ENCODE data around the gene IL17RC. TPM values are rescaled to one million over a fixed set of nuclear protein-coding genes. Genes with fewer than 3 reads are reported as not detected.

The IL17RC gene
- total RNA-seq, 4 donors from 2014 or later: 22.3 to 125 (median 123) TPM

DNA sequence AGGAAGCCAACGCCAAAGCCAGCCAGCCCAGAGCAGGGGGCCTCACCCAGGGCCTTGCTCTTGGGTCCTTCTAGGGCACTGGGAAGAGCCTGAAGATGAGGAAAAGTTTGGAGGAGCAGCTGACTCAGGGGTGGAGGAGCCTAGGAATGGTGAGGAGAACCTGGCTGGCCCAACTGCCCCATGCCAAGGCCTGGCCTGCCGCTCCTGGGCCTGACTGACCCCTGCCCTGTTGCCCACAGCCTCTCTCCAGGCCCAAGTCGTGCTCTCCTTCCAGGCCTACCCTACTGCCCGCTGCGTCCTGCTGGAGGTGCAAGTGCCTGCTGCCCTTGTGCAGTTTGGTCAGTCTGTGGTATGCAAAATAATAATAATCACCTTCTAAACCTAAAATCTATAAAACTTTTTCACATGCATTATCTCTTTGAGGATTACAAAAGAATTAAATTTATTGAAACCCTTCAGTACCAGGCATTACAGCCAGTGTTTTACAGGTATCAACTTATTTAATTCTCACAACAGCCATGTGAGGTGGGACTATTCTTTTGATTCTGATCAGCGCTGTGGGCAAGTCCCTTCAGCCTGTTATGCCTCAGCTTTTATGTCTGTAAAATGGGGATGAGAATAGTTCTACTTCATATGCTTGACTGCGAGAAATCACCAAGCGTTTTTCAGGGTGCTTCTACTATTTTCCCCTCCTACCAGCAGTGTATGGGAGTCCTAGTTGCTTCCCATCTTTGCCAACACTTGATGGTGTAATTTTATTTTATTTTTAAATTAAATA, 1.6 kb downstream of the IL17RC start:
- DNase-seq: no peak
- Histone ChIP-seq H3K4me1 (peaks cover 3 to 48% (median 15%) of the 10 kb centered on the region in 4 donors), H3K9me3 (no peaks in the 10 kb centered on the region), H3K4me3 (peak overlapping the region in 2 of 4 donors; percentile 63 to 68), H3K27ac (peak overlapping the region in 1 of 4 donors; percentile 94), H3K27me3 (no peaks in the 10 kb centered on the region), H3K36me3 (peaks cover 0 to 7% (median 0%) of the 10 kb centered on the region in 3 donors)
- no peak for TF ChIP-seq POLR2A (IDR thresholded peaks at IDR 0.05)
- no peak for TF ChIP-seq CTCF (IDR thresholded peaks at IDR 0.05)

DNA sequence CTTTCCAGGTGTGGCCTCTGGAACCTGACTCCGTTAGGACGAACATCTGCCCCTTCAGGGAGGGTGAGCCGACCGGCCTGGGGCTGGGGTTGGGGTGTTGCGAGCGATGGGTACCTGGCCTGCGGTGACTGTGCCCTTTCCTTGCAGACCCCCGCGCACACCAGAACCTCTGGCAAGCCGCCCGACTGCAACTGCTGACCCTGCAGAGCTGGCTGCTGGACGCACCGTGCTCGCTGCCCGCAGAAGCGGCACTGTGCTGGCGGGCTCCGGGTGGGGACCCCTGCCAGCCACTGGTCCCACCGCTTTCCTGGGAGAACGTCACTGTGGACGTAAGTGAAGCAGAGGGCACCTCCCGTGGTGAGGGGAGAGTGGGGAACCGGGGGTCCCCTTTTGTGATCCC, 11.3 kb downstream of the IL17RC start:
- DNase-seq: no peak
- peaks cover 0 to 13% (median 3%) of the 10 kb centered on the region in 4 donors for H3K4me1 ChIP-seq
- no peaks in the 10 kb centered on the region for H3K9me3 ChIP-seq
- H3K27ac ChIP-seq: no peak overlapping the region
- no peaks in the 10 kb centered on the region for H3K27me3 ChIP-seq
- TF ChIP-seq CTCF (IDR thresholded peaks at IDR 0.05) (no peak), POLR2A (IDR thresholded peaks at IDR 0.05) (no peak)
- H3K4me3 ChIP-seq: no peak overlapping the region
- H3K36me3 ChIP-seq: peaks cover 0 to 25% (median 0%) of the 10 kb centered on the region in 3 donors

DNA sequence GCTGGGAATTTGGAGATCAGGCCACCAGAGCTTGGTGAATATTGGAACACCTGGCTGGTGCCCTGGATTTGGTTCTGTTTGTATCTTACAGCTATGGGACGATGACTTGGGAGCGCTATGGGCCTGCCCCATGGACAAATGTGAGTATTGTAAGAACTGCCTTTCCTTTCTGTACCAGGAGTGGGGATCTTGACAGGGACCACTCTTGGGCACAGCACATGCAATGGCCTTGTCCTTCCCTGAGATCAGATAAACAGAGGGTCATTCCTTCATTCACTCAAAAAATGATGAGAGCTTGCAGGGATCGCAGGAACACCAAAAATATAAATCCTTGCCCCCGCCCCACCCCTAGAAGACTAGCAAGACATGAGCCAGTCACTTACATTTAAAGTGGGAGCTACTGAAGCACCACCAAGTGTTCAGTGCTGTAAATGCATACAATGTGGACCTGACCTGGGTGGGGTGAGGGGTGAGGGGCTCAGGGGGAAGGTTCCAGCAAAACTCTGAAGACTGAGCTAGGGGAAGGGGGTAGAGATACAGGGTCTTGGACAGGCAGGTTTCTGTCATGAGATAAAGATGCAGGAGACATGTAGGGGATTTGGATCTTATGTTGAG, 14.0 kb downstream of the IL17RC start:
- Histone ChIP-seq H3K9me3 (no peaks in the 10 kb centered on the region), H3K4me3 (no peak overlapping the region), H3K36me3 (peaks cover 0 to 25% (median 0%) of the 10 kb centered on the region in 3 donors), H3K27me3 (no peaks in the 10 kb centered on the region), H3K27ac (no peak overlapping the region), H3K4me1 (peaks cover 0 to 28% (median 9%) of the 10 kb centered on the region in 4 donors)
- no peak for DNase-seq
- peak in 1 of 6 experiments; percentile 13 for TF ChIP-seq CTCF (IDR thresholded peaks at IDR 0.05)
- no peak for TF ChIP-seq POLR2A (IDR thresholded peaks at IDR 0.05)

- no peaks in the 10 kb centered on the region for H3K27me3 ChIP-seq
- peaks cover 0 to 28% (median 9%) of the 10 kb centered on the region in 4 donors for H3K4me1 ChIP-seq
- H3K36me3 ChIP-seq: peaks cover 0 to 28% (median 0%) of the 10 kb centered on the region in 3 donors
- TF ChIP-seq POLR2A (IDR thresholded peaks at IDR 0.05) (no peak), CTCF (IDR thresholded peaks at IDR 0.05) (no peak)
- H3K4me3 ChIP-seq: peak overlapping the region; percentile 74 to 82 (median 79)
- no peak for DNase-seq
- H3K9me3 ChIP-seq: no peaks in the 10 kb centered on the region
- H3K27ac ChIP-seq: peak overlapping the region; percentile 90 to 97 (median 92)
These were observed 15.6 kb downstream of the IL17RC start for GRCh38 chr3:9932535-9932842.

DNA sequence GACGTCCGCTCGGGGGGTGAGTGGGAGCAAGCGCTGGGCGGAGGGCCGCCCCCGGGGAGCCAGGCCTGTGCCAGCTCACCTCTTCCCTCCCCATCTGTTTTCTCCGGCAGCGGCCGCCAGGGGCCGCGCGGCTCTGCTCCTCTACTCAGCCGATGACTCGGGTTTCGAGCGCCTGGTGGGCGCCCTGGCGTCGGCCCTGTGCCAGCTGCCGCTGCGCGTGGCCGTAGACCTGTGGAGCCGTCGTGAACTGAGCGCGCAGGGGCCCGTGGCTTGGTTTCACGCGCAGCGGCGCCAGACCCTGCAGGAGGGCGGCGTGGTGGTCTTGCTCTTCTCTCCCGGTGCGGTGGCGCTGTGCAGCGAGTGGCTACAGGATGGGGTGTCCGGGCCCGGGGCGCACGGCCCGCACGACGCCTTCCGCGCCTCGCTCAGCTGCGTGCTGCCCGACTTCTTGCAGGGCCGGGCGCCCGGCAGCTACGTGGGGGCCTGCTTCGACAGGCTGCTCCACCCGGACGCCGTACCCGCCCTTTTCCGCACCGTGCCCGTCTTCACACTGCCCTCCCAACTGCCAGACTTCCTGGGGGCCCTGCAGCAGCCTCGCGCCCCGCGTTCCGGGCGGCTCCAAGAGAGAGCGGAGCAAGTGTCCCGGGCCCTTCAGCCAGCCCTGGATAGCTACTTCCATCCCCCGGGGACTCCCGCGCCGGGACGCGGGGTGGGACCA, 16.1 kb downstream of the IL17RC start:
- peak overlapping the region; percentile 90 to 97 (median 92) for H3K27ac ChIP-seq
- peaks cover 0 to 28% (median 9%) of the 10 kb centered on the region in 4 donors for H3K4me1 ChIP-seq
- peak; percentile 83 to 94 (median 85) for DNase-seq
- peak overlapping the region; percentile 74 to 82 (median 79) for H3K4me3 ChIP-seq
- peak; percentile 70 to 87 (median 79) for TF ChIP-seq CTCF (IDR thresholded peaks at IDR 0.05)
- no peak for TF ChIP-seq POLR2A (IDR thresholded peaks at IDR 0.05)
- H3K9me3 ChIP-seq: no peaks in the 10 kb centered on the region
- peaks cover 0 to 30% (median 0%) of the 10 kb centered on the region in 3 donors for H3K36me3 ChIP-seq
- H3K27me3 ChIP-seq: no peaks in the 10 kb centered on the region

Measured in Peyer's patch (tissue), 4 donors.